Nephron progenitor cell (in vitro differentiated cells): ENCODE results near the gene AIMP2.

Source experiments
- DNase-seq: peaks from one replicate; pipeline ENCODE4 v3.0.0; 2021
- H3K27ac Mint-ChIP-seq: 2 replicates; pipeline ENCODE4 v1.8.0; 2021; ENCODE audit warnings: mild to moderate bottlenecking, moderate library complexity, mixed read lengths
- H3K27me3 Mint-ChIP-seq: 2 replicates; pipeline ENCODE4 v1.8.0; 2021; ENCODE audit warnings: mild to moderate bottlenecking, low read depth, mixed read lengths; ENCODE audit not compliant: poor library complexity
- H3K36me3 Mint-ChIP-seq: 2 replicates; pipeline ENCODE4 v1.8.0; 2021; ENCODE audit warnings: low read depth, mixed read lengths
- H3K4me1 Mint-ChIP-seq: 2 replicates; pipeline ENCODE4 v1.8.0; 2021; ENCODE audit warnings: mixed read lengths
- H3K4me3 Mint-ChIP-seq: 2 replicates; pipeline ENCODE4 v1.8.0; 2021; ENCODE audit warnings: mild to moderate bottlenecking, moderate library complexity, mixed read lengths
- H3K9me3 Mint-ChIP-seq: 2 replicates; pipeline ENCODE4 v1.8.0; 2021; ENCODE audit warnings: mild to moderate bottlenecking, moderate library complexity, mixed read lengths
- TF ChIP-seq, protein P1 (sequence below): fragments of 200-600 bp; sonication (generic); IDR thresholded peaks from 2 replicates; pipeline ENCODE4 v1.5.0; 2021; ENCODE audit warnings: antibody characterized with exemption

AIMP2 gene

DNA sequence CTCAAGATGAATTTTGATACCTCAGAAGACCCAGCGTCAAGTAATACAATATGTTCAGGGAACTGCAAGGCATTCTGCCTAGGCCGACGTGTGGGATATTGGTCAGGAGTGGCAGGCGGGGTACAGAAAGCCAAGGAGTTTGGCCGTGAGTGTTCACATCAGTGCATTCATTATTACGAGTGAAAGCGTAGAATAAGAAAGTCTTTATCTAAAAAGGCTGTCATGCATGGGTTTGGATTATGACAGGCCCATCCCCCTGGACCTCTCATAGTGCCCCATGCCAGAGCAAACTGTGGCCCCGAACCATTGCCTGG lies 7.5 kb downstream of the AIMP2 start:
- DNase-seq: no peak
- H3K27me3 Mint-ChIP-seq: no peaks in the 10 kb centered on the region
- H3K36me3 Mint-ChIP-seq: peaks cover 68% of the 10 kb centered on the region
- peak overlapping the region; percentile 67 for H3K27ac Mint-ChIP-seq
- TF ChIP-seq, protein P1, sequence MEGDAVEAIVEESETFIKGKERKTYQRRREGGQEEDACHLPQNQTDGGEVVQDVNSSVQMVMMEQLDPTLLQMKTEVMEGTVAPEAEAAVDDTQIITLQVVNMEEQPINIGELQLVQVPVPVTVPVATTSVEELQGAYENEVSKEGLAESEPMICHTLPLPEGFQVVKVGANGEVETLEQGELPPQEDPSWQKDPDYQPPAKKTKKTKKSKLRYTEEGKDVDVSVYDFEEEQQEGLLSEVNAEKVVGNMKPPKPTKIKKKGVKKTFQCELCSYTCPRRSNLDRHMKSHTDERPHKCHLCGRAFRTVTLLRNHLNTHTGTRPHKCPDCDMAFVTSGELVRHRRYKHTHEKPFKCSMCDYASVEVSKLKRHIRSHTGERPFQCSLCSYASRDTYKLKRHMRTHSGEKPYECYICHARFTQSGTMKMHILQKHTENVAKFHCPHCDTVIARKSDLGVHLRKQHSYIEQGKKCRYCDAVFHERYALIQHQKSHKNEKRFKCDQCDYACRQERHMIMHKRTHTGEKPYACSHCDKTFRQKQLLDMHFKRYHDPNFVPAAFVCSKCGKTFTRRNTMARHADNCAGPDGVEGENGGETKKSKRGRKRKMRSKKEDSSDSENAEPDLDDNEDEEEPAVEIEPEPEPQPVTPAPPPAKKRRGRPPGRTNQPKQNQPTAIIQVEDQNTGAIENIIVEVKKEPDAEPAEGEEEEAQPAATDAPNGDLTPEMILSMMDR: no peak
- no peak overlapping the region for H3K4me3 Mint-ChIP-seq
- H3K9me3 Mint-ChIP-seq: no peaks in the 10 kb centered on the region
- H3K4me1 Mint-ChIP-seq: no peaks in the 10 kb centered on the region

DNA sequence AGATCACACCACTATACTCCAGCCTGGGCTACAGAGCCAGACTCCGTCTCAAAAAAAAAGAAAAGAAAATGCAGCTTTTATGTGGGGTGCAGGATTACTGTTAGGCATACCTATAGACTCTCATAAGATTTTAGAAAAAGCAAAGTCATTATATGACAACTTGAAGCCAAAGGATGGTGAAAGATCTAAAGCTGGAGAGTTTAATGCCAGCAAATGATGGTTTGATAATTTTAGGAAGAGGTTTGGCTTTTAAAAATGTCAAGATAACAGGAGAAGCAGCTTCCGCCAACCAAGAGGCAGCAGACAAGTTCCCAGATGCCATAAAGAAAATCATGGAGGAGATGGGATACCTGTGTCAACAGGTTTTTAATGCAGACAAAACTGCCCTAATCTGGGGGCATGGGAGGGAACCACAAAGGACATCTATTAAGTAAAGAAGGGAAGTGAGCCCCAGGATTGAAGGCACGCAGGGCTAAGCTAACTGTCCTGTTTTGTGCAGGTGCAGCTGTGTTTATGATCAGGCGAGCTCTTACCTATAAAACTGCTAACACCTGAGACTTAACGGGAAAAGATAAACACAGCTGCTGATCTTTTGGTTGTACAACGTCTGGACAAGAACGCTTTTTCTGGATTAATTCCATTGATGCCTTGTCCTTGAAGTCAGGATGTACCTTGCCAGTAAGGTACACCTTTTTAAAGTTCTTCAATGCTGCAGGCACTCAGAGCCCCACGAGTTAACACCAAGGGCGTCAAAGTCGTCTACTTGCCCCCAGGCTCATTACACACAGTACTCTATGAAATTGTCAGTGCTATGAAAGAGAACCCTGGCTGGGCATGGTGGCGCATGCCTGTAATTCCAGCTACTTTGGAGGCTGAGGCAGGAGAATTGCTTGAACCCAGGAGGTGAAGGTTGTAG lies 11.6 kb downstream of the AIMP2 start:
- TF ChIP-seq, protein P1: no peak
- peak overlapping the region; percentile 82 for H3K27ac Mint-ChIP-seq
- DNase-seq: no peak
- H3K36me3 Mint-ChIP-seq: peaks cover 89% of the 10 kb centered on the region
- H3K27me3 Mint-ChIP-seq: no peaks in the 10 kb centered on the region
- no peaks in the 10 kb centered on the region for H3K9me3 Mint-ChIP-seq
- no peak overlapping the region for H3K4me3 Mint-ChIP-seq
- H3K4me1 Mint-ChIP-seq: no peaks in the 10 kb centered on the region

DNA sequence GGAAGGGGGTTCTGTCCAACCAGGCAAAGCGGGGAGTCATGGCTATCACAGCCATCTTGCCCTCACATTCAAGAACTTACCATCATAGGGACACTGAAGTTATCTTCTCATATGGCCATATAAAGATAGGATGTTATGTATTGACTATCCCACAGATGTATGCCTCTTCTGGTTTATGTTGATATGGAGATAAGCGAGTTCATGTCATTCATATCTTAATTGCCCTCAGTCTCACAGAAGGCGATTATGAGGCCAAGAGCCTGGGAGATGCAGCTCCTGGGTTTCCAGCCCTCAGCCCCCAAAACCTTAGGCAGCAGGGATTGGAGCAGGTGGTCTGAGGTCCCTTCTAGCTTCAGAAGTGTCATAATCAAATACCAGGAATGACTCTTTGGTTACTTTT lies 13.6 kb downstream of the AIMP2 start:
- peaks cover 2% of the 10 kb centered on the region for H3K27me3 Mint-ChIP-seq
- H3K9me3 Mint-ChIP-seq: no peaks in the 10 kb centered on the region
- no peak for DNase-seq
- TF ChIP-seq, protein P1: no peak
- H3K4me3 Mint-ChIP-seq: no peak overlapping the region
- peak overlapping the region; percentile 99 for H3K27ac Mint-ChIP-seq
- H3K4me1 Mint-ChIP-seq: no peaks in the 10 kb centered on the region
- H3K36me3 Mint-ChIP-seq: peaks cover 93% of the 10 kb centered on the region

DNA sequence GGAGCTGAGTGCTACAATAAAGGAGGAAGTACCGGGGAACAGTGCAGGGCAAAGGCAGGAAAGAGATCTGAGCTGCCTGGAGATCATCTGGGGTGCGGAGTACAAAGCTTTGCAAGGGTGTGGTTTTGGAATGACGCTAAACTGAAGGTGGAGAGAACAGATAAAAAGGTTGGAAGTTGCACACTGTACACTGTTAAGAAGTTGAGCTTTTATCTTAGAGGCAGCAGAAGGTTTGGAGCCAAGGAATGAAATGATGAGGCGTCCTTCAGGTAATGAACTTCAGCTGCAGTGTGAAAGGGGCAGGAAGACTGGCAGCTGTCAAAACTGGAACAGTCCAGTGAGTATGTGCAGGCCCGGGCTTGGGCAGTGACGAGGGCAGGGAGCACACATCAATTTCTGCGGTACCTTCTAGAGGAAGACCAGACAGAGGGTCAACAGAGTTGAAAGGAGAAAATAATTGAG lies 14.9 kb downstream of the AIMP2 start:
- Mint-ChIP-seq H3K4me3 (no peak overlapping the region), H3K36me3 (peaks cover 96% of the 10 kb centered on the region), H3K4me1 (no peaks in the 10 kb centered on the region), H3K27me3 (peaks cover 2% of the 10 kb centered on the region), H3K9me3 (no peaks in the 10 kb centered on the region), H3K27ac (peak overlapping the region; percentile 79)
- no peak for DNase-seq
- TF ChIP-seq, protein P1: no peak

DNA sequence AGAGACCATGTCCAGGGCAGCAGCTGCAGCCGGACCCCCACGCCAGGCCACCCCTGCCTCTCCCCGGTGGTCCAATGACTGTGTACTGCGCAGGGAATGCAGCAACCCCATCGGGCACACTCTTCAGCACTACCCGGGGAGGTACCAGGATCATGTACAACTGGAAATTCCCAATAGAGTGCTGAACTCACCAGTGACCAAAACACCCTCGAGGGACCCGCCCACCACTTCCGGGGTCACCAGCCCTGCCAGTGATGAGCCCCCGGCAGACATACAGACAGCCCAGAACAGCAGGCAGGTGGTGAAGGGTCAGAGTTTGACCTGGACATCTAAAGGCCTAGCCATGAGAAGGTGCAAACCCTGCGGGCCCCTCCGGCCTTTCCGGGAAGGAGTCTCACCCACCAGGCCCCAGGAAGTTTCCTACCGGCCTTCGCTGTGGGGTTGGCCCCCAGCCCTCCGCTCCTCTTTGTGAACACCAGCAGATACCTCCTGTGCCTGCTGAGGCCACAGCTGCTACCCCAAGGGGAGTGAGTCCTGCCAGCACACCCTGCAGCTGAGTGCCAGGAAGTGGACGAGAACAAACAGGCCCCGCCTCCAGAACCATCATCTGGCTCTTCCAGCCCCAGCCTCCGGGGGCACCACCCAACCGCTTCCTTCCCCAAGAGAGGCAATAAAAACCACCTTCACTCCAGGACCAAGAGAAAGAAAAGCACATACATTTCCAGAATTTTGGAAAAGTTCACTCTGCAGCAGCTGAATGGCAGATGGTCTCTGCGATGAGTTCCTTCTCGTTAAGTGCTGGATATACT lies 17.1 kb downstream of the AIMP2 start:
- peaks cover 2% of the 10 kb centered on the region for H3K27me3 Mint-ChIP-seq
- H3K9me3 Mint-ChIP-seq: no peaks in the 10 kb centered on the region
- no peak overlapping the region for H3K27ac Mint-ChIP-seq
- H3K36me3 Mint-ChIP-seq: peaks cover 91% of the 10 kb centered on the region
- DNase-seq: peak; percentile 12
- TF ChIP-seq, protein P1: no peak
- peaks cover 5% of the 10 kb centered on the region for H3K4me1 Mint-ChIP-seq
- H3K4me3 Mint-ChIP-seq: no peak overlapping the region
